Measurements from ENCODE around the gene CRTC1.

- TF ChIP-seq CTCF (IDR thresholded peaks at IDR 0.05), result no peak
- no peak for TF ChIP-seq EP300 (IDR thresholded peaks at IDR 0.05)
Measured at GRCh38 chr19:18809149-18809868, 125.8 kb downstream of the CRTC1 start.

All from gastroesophageal sphincter (tissue), 3 donors.